Activated CD4-positive, alpha-beta T cell treated with anti-CD3 and anti-CD28 coated beads, Interleukin-2, amount 10 ng/mL, durations not matched to agents 24 days and 14 days (primary cell): ENCODE data around the gene CLIC4. TPM values are rescaled to one million over a fixed set of nuclear protein-coding genes. Genes with fewer than 3 reads are reported as not detected.
A peak's percentile ranks its signal among the peaks of the same experiment; 100 is the strongest.

Source experiments
- DNase-seq: peaks from one replicate; pipeline ENCODE4 v3.0.0; 2022
- H3K27ac Mint-ChIP-seq: one replicate; pipeline ENCODE4 v1.8.0; 2022; ENCODE audit warnings: mild to moderate bottlenecking, mixed read lengths
- H3K27me3 Mint-ChIP-seq: one replicate; pipeline ENCODE4 v1.8.0; 2022; ENCODE audit warnings: mixed read lengths
- H3K36me3 Mint-ChIP-seq: one replicate; pipeline ENCODE4 v1.8.0; 2022; ENCODE audit warnings: low read depth, mild to moderate bottlenecking, mixed read lengths
- H3K4me1 Mint-ChIP-seq: one replicate; pipeline ENCODE4 v1.8.0; 2021; ENCODE audit warnings: mixed read lengths
- H3K4me3 Mint-ChIP-seq: one replicate; pipeline ENCODE4 v1.8.0; 2022; ENCODE audit warnings: mild to moderate bottlenecking, moderate library complexity, mixed read lengths
- H3K9me3 Mint-ChIP-seq: one replicate; pipeline ENCODE4 v1.8.0; 2021; ENCODE audit warnings: mixed read lengths
- intact Hi-C: fragments of 100-400 bp; cut with micrococcal nuclease; formaldehyde crosslinking; loops from one replicate; pipeline ENCODE4 v1.15.1; 2023
- total RNA-seq: library from RNA; stranded (reverse); gene quantifications from 2 replicates; pipeline ENCODE4 v1.2.3, GENCODE V29; 2022

The CLIC4 gene
- total RNA-seq, 1 donor from 2014 or later: 17.4 TPM

DNA sequence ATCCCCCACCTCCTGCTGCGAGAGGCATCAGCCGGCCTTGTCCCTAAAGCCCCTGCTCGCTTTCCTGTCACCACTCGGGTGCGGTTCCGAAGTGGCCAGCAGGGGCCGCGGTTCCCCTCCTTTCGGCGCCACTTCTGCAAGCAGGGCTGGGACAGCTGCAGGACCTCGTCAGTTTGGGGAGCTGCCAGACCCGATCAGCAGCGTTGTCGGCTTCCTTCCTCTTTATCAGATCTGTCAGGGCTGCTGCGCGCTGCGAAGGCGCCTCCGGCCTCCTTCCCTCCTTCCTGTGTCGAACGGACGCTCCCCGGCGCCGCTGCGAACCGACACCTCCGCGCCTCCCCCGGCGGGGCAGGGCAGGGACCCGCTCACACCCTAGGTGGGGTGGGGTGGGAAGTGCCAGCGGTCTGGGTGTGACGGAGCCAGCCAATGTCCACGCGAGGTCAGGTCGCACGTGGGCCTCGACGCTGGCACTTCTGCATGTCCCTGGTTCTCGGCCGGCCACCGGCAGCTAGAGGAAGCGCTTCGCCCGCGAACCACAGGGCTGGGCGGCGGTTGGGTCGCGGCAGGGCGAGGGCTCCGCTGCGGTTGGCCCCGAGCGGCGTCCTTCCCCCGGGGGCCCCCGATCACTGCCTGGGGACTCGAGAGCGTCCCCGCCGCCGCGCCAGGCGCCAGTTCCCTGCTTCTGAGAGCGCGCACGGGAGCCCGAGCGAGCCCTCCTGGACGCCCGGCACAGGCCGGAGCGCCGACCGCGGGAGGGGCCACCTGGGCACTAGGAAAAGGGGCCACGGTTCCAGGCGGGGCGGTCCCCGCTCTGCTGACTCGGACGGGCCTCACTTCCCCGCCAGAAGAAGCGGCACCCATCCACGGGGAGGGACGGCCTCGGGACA is 103.0 kb downstream of the CLIC4 start:
- H3K36me3 Mint-ChIP-seq: no peaks in the 10 kb centered on the region
- H3K4me3 Mint-ChIP-seq: peak overlapping the region; percentile 82
- peaks cover 15% of the 10 kb centered on the region for H3K4me1 Mint-ChIP-seq
- H3K27ac Mint-ChIP-seq: no peak overlapping the region
- peaks cover 33% of the 10 kb centered on the region for H3K27me3 Mint-ChIP-seq
- intact Hi-C loops: loop anchor here (1.0 to 2.0 kb wide), 6 partner anchors 50 to 357 kb away; no protein-coding TSS in a partner anchor
- DNase-seq: peak; percentile 97
- no peaks in the 10 kb centered on the region for H3K9me3 Mint-ChIP-seq

DNA sequence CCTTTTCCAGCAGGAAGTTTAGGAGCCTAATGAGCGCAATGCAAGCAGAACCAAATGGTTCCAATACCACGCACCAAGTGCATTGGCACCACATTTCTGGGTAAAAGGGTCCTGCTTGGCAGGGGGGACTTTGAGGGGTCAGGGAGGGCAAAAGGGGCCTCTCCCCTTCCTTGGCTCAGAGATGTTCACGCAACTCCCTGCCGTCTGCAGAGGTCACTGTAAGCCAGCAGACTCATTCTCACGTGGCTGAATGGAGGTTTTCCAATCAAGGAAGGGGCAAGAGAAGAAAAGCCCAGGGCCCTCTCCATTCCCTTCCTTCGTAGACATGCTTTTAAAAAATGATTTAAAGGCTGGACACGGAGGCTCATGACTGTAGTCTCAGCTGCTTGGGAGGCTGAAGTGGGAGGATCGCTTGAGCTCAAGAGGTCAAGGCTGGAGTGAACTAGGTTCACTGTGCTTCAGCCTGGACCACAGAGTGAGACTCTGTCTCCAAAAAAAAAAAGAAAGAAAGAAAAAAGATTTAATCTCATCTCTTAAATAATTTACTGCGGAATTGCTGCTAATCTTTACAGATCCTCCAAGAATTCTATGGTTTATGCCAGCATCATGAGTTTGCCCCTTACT is 104.5 kb downstream of the CLIC4 start:
- Mint-ChIP-seq H3K9me3 (no peaks in the 10 kb centered on the region), H3K27ac (no peak overlapping the region), H3K27me3 (peaks cover 36% of the 10 kb centered on the region), H3K4me3 (peak overlapping the region; percentile 56), H3K4me1 (peaks cover 15% of the 10 kb centered on the region), H3K36me3 (no peaks in the 10 kb centered on the region)
- intact Hi-C loops: loop anchor here (2.0 kb wide), 2 partner anchors 75 to 299 kb away; no protein-coding TSS in a partner anchor
- DNase-seq: peak; percentile 71

DNA sequence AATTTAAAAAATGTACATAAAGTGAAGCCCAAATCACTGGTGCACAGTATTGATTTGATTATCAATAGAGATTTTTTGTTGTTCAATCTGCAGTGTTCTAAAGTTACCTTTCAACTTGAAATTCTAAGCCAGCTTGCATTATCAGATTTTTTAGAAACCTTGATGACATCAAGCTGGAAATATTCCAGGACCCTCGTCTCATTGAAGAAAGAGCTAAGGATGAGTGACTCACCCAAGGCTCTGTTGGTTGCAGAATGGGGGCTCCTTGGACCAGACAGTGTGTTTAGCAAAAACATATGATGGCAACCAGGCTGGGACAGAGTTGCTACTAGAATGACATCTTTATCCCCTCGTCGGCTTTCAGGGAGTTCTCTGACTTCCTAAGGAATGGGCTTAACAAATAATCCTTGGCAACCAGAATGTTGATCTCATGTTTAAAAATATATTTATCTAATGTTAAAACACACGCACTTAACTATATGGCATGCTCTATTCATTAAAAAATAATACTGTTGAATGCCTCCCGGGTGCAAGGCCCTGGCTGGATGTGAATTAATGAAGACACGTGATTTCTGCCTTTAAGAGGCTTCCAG is 105.2 kb downstream of the CLIC4 start:
- Mint-ChIP-seq H3K27me3 (peaks cover 37% of the 10 kb centered on the region), H3K27ac (no peak overlapping the region), H3K4me3 (no peak overlapping the region), H3K9me3 (no peaks in the 10 kb centered on the region), H3K4me1 (peaks cover 15% of the 10 kb centered on the region), H3K36me3 (no peaks in the 10 kb centered on the region)
- intact Hi-C loops: no loop called here
- no peak for DNase-seq

DNA sequence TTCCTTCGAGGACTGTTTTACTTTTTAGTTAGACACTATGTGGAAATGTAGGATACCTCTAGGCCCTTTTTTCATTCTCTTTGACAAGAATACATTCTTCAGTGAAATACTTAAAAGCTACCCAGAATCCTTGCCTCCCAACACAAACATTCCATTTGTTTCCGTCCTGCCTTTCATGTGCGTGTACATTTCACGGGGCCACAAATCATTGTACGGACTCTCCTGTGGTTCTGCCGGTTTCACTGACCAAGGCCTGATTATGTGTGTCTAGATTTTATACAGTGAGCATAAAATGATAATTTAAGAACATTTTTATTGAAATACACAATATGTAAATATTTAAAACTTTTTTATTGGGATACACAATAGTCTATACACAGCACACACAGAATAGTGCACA is 108.4 kb downstream of the CLIC4 start:
- intact Hi-C loops: no loop called here
- Mint-ChIP-seq H3K27me3 (peaks cover 53% of the 10 kb centered on the region), H3K27ac (no peak overlapping the region), H3K4me1 (peaks cover 12% of the 10 kb centered on the region), H3K9me3 (no peaks in the 10 kb centered on the region), H3K36me3 (no peaks in the 10 kb centered on the region), H3K4me3 (no peak overlapping the region)
- no peak for DNase-seq

DNA sequence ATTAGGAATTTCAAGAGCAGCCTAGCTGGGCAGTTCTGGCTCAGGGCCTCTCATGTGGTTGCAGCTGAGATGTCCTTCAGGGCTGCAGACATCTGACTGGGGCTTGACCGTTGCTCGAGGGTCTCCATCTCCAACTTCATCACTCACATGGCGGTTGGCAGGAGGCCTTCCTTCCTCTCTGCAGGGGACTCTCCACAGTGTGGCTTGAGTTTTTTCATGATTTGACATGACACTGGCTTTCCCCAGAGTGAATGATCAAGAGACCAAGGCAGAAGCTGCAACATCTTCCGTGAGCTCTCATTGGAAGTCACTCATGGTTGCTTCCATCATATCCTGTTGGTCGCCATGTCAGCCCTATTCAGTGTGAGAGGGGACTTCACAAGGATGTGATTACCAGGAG is 110.2 kb downstream of the CLIC4 start:
- DNase-seq: no peak
- Mint-ChIP-seq H3K36me3 (no peaks in the 10 kb centered on the region), H3K4me1 (peaks cover 2% of the 10 kb centered on the region), H3K4me3 (no peak overlapping the region), H3K27ac (no peak overlapping the region), H3K9me3 (no peaks in the 10 kb centered on the region), H3K27me3 (peaks cover 45% of the 10 kb centered on the region)
- intact Hi-C loops: no loop called here

DNA sequence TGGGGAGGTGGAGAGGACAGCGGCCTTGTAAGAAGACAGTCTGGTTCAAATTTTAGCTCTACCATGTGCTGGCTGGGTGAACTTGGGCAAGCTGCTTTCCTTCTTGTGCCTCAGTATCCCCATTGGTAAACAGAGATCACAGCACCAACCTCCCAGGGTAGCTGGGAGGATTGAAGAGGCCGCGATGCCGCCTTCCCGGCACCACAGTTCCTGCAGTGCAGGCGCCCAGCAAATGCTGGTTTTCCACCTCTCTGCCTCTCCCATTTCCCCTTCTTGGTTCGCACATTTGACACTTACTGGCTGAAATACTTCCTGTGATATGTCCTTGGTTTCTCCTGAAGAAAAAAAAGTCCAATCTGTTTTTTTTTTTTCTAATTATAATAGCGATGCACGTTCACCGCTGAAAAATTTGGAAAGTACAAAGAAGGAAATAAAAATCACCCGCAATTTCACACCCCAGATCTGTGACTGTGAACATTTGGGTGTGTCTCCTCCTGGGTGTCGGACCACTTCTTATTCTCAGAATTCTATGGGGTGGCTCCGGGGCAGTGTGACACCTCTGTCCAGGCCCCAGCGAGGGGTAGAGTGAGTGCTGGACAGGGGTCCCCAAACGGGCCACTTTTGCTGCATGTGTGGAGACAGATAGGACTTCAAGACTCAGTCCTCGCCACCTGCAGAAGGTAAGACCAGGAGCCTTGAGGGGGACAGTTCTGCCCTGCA is 111.7 kb downstream of the CLIC4 start:
- H3K4me1 Mint-ChIP-seq: peaks cover 2% of the 10 kb centered on the region
- H3K4me3 Mint-ChIP-seq: no peak overlapping the region
- H3K9me3 Mint-ChIP-seq: no peaks in the 10 kb centered on the region
- H3K27me3 Mint-ChIP-seq: peaks cover 36% of the 10 kb centered on the region
- no peaks in the 10 kb centered on the region for H3K36me3 Mint-ChIP-seq
- intact Hi-C loops: no loop called here
- no peak for DNase-seq
- H3K27ac Mint-ChIP-seq: no peak overlapping the region

DNA sequence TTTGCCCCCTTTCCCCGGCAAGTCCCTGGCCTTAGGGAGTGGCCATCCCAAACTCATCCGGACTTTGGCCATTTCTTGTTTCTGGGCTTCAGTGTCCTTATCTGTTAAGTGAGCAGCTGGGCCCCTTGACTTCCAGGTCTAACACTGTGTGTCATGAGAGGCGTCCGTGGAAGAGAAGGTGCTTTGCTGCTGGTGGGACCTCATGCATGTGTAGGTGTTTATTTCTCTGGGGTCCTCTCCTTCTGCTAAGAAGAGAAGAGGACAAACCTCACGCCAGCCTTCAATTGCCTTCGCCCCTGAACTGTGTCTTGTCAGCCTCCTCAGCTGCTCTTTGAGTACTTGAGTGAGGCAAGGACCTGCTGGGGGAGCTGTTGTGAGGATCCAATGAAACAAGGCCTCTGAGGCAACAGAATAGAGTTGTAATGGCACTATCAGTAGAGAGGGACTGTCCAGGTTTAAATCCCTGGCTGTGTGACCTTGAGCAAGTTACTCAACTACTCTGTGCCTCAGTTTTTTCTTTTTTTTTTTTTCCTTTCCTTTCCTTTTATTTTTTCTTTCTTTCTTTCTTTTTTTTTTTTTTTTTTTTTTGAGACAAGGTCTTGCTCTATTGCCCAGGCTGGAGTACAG is 112.4 kb downstream of the CLIC4 start:
- H3K9me3 Mint-ChIP-seq: no peaks in the 10 kb centered on the region

DNA sequence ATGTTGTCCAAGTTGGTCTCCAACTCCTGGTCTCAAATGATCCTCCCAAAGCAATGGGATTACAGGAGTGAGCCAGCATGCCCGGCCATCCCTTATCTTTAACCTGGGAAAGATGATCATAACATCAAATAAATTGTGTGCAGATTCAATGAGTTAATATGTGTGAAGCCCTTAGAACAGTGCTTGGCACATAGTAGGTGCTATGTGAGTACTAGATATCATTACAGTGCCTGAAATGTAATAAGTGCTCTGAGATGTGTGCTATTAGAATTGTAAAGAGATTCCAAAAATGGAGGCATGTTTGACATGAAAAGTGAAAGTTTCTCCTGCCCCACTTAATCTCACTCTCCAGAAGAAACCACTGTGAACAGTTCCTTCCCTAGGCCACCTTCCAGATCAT is 113.0 kb downstream of the CLIC4 start:
- intact Hi-C loops: no loop called here
- H3K4me3 Mint-ChIP-seq: no peak overlapping the region
- peaks cover 27% of the 10 kb centered on the region for H3K27me3 Mint-ChIP-seq
- DNase-seq: no peak
- no peaks in the 10 kb centered on the region for H3K36me3 Mint-ChIP-seq
- no peaks in the 10 kb centered on the region for H3K9me3 Mint-ChIP-seq
- H3K4me1 Mint-ChIP-seq: no peaks in the 10 kb centered on the region
- no peak overlapping the region for H3K27ac Mint-ChIP-seq

More for the DNA sequence above, 112.4 kb downstream of the CLIC4 start:
- Mint-ChIP-seq H3K4me1 (no peaks in the 10 kb centered on the region), H3K36me3 (no peaks in the 10 kb centered on the region), H3K4me3 (no peak overlapping the region), H3K27me3 (peaks cover 31% of the 10 kb centered on the region), H3K27ac (no peak overlapping the region)
- no peak for DNase-seq
- intact Hi-C loops: no loop called here

DNA sequence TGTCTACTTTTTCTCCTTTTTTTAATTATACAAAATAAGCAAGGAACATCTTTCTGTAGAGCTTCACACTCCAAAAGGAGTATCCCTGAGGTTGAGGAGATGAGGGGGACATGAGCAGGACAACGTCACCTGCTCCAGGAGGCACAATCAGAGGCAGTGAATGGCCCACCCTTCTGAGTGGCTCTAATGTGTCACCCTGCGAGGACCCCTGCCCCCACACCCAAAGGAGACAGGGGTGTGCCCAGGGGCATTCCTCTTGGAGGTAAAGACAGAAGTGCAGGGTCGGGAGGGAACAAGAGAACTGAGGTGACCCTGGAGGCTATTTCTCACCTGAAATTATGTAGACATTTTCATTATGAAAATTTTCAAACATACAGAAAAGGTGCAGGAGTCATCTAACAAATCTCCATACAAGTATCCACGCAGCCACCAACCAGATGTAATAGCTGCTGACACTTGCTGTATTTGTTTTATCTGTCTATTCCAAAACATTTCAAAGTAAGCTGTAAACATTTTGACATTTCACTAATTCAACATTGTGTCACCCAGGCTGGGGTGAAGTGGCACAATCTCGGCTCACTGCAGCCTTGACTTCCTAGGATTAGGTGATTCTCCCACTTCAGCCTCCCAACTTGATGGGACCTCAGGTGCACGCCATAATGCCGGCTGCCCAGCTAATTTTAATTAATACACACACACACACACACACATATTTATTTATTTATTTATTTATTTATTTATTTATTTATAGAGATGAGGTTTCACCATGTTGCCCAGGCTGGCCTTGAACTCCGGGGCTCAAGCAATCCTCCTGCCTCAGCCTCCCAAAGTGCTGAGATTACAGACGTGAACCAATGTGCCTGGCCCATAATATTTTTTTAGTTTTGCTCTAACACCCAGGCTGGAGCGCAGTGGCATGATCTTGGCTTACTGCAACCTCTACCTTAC is 114.1 kb downstream of the CLIC4 start:
- H3K27me3 Mint-ChIP-seq: peaks cover 24% of the 10 kb centered on the region
- no peak overlapping the region for H3K4me3 Mint-ChIP-seq
- no peaks in the 10 kb centered on the region for H3K9me3 Mint-ChIP-seq
- H3K27ac Mint-ChIP-seq: no peak overlapping the region
- DNase-seq: no peak
- no peaks in the 10 kb centered on the region for H3K36me3 Mint-ChIP-seq
- no peaks in the 10 kb centered on the region for H3K4me1 Mint-ChIP-seq
- intact Hi-C loops: no loop called here

DNA sequence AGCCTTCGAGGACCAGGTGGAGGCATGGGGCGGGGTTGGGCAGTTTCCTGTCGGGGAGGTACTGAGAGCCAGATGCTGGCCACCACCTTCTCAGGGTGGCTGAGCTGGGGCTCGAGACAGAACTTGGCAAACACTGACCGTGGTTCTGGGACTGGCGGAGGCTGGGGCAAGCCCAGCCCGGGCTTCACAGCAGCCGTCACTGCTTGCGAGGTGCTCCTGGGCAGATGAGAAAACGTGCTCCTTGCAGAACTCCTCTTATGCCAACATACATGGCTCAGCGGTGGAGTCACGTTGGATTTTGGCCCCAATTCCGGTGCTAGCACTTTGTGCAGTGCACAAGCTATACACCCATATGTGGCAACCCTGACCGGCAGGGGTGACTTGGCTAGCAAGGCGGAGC is 115.6 kb downstream of the CLIC4 start:
- H3K9me3 Mint-ChIP-seq: no peaks in the 10 kb centered on the region
- H3K27me3 Mint-ChIP-seq: peaks cover 18% of the 10 kb centered on the region
- no peak overlapping the region for H3K27ac Mint-ChIP-seq
- no peaks in the 10 kb centered on the region for H3K36me3 Mint-ChIP-seq
- intact Hi-C loops: no loop called here
- no peak for DNase-seq
- H3K4me3 Mint-ChIP-seq: no peak overlapping the region
- no peaks in the 10 kb centered on the region for H3K4me1 Mint-ChIP-seq

DNA sequence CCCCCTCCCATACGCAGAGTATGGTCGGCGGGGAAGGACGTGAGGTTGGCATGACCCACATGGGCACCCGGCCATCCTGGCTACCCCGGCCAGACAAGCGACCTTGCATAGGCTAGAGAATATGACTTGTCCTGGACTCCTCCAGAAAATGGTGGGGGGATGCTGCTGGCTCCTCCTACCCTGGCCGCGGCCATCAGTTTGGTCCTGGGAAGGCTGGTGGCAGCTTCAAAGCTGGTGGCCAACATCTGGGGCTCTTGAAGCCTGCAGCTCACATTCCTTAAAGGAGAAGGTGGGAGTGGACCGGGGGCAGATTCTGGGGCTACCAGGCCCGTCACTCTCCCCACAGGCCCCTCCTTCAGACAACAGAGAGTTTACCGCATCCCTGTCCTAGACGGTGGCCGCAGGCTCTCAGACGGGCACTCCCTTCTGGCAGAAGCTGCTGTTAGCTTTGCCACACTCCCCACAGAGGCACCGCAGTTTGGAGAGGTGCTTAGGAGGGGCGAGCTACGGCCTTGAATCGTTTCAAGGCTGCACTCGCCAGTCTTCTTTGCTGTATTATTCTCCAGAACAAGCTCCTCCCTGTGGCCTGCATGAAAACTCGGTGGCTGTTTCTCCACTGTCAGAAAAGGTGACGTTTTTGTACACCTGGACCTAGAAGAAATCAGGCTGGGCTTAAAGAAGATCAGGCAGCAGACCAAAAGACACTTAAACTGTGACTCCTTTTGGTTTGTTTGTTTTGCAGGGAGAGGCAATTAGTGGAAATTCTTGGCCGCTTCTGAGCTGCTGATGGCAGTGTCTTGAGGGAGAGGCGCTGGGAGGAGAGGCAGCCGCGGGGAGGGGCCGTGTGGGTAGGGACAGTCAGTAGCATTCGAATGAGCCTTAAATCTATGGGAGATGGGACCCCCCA is 116.8 kb downstream of the CLIC4 start:
- no peaks in the 10 kb centered on the region for H3K9me3 Mint-ChIP-seq
- intact Hi-C loops: no loop called here
- peaks cover 17% of the 10 kb centered on the region for H3K27me3 Mint-ChIP-seq
- no peak overlapping the region for H3K4me3 Mint-ChIP-seq
- no peak overlapping the region for H3K27ac Mint-ChIP-seq
- H3K4me1 Mint-ChIP-seq: no peaks in the 10 kb centered on the region
- no peaks in the 10 kb centered on the region for H3K36me3 Mint-ChIP-seq
- no peak for DNase-seq
